ENCODE data around the gene TGFB1. TPM values are rescaled to one million over a fixed set of nuclear protein-coding genes. Genes with fewer than 3 reads are reported as not detected.

TGFB1 gene
- polyA plus RNA-seq, 1 donor = 23.9 TPM

- DNase-seq = no peak
Measured at GRCh38 chr19:41321204-41321599, 32.5 kb downstream of the TGFB1 start.

- no peak for DNase-seq
Measured at GRCh38 chr19:41320568-41320967, 33.2 kb downstream of the TGFB1 start.

DNA sequence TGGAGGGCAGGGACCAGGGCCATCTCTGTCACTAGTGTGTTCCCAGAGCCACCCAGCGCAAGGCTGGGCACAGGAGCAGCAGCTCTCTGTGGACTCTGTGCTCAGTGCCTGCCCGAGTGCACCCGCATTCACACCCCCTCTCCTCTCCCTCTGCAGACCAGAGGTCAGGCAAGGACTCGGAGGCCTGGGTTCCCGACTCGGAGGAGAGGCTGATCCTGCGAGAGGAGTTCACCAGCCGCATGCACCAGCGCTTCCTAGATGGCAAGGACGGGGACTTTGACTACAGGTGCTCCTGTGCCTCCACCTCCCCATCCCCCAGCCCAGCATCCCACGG is 33.6 kb downstream of the TGFB1 start:
- DNase-seq = no peak

- DNase-seq = no peak
Measured at GRCh38 chr19:41319500-41320184, 34.1 kb downstream of the TGFB1 start.

- no peak for DNase-seq
Measured at GRCh38 chr19:41318696-41319499, 34.8 kb downstream of the TGFB1 start.

GRCh38 chr19:41316306-41316920 is 37.3 kb downstream of the TGFB1 start:
- DNase-seq = no peak

DNA sequence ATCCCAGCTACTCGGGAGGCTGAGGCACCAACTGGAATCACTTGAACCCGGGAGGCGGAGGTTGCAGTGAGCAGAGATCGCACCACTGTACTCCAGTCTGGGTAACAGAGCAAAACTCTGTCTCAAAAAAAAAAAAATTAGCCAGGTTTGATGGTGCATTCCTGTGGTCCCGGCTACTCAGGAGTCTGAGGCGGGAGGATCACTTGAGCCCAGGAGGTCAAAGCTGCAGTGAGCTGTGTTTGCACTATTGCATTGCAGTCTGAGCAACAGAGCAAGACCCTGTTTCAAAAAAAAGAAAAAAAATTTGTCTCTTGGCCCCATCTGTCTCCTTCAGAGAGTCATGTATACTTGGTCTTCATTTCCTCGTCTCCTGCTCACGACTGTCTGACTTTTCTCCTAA is 42.1 kb downstream of the TGFB1 start:
- no peak for DNase-seq

- DNase-seq = no peak
Measured at GRCh38 chr19:41311072-41311471, 42.6 kb downstream of the TGFB1 start.

GRCh38 chr19:41310033-41310831 is 43.5 kb downstream of the TGFB1 start, which contains the start of gene CCDC97:
TSS of gene CCDC97 (plus strand) at chr19:41310172. CDS start at chr19:41310311, 139 bp downstream.
- DNase-seq = peak; percentile 94

DNA sequence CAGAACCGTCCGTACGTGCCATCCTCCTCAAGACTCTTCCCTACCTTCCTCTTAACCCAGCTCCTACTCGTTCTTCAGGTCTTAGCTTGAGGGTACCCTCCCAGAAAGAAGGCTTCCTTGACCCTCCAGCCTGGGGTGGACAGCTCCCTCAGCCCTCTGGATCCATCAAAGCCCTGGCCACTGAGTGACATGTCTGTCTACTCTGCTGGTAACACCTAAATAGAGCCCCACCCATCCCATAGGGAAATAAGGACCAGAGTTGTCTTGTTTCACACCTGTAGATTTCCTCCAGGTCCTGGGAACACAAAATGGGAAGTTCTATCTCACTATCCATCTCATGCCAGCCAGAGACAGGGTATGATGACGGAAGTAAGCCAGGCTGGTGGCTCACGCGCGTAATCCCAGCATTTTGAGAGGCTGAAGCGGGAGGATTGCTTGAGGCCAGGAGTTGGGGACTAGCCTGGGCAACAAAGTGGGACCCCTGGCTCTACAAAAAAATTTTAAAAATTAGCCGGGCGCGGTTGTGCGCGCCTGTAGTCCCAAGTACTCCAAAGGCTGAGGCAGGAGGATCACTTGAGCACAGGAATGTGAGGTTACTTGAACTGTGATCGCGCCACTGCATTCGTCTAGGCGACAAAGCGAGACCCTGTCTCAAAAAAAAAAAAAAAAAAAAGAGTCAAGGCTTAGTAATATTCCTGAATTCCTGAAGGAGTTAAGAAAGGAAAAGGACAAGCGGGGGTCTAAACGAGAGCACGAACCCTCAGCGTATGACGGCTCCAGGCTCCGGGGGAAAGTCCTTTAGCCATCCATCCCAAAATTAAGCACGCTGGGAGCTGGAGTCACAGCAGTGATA is 44.3 kb downstream of the TGFB1 start:
- DNase-seq = no peak

GRCh38 chr19:41308450-41309179 is 45.1 kb downstream of the TGFB1 start:
- peak; percentile 91 for DNase-seq

DNA sequence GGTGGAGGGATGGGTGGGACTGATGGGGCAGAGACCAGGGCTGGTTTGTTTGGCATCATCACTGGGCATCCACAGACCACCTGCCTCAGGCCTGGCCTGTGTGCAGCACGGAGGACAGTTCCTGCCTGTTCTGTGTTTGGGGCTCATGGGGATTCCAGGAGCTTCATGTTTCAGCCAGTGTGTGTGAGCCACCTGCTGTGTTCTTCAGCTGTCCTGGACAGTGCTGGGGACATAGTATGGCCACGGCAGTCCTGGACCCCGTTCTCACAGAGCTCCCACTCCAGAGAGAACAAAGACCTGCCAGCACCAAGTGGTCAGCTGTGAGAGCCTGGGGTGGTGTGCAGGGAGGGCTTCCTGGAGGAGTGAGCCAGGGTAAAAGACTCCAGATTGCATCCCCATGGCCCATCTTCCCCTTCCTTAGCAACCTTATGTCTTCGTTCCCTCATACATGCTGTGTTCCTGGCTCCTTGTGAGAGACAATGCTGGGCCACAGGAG is 45.7 kb downstream of the TGFB1 start:
- no peak for DNase-seq

DNA sequence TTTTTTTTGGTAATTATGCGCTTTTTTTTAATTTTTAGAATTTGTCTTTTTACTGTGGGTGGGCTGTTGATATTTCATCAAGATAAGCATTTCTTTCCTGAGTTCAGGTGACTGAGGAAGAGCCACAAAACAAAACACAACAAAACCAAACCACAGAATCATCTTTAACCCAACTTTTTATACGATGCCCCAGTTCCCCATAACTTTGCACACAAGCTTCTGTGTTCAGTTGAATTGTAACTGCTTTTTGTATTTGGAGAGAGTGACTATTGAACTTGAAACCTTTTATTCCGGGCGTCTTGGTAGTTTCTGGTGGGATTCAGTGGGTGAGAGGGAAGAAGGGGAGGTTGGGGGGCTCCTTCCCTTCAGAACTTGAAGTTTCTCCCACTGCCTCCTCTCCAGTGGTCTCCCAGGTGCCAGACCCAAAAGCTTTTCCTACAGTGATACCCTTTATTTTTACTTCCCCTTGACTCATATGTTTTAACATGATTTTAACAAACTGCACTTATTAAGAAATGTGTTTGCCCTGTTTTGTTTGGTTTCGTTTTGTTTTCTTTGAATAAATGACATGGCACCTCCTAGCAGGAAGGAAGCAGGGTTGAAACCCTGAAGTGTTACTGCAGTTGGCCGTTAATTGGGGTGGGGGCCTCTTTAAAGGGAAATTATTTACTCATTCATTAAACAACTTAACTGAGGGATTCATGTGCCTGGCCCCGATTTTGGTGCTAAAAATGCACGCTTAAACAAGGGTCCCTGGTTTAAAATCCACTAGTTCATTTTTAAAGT is 46.4 kb downstream of the TGFB1 start:
- DNase-seq = no peak

DNA sequence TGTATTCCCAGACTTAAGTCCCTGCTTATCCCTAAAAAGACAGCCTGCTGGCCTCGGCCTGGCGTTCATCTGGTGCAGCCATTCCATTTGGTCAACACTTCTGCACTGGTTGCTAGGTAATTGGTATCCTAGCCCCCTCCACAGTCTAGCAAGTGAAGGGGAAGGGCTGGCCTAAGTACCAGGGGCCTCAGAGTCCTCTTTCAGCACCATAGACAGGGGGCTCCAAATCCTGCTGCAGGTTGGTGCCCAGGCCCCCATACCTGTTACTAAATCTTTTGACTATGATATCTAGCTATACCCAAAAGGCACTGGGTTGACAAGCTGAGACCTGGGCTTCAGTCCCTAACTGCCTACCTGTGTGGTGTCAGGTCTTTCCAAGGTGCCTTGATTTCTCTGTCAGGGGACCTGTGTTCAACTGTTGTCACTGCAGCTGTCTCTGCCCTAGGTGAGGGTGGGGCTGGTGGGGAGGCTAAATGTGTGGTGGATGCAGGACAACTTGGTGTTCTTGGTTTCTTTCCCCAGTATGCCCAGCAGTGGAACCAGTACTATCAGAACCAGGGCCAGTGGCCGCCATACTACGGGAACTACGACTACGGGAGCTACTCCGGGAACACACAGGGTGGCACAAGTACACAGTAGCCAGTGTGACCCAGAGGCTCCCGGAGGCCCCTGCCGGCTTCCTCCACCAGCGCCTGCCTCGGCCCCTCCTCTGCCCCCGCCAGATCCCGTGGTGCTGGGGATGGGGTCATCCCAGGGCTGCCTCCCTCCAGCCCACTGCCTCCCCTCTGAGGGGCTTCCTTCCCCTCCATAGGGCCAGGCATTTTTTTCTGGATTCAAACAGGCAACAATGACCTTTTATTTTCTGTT is 47.6 kb downstream of the TGFB1 start:
- no peak for DNase-seq

- DNase-seq = no peak
Measured at GRCh38 chr19:41304706-41305483, 48.8 kb downstream of the TGFB1 start.

GRCh38 chr19:41303954-41304353 is 49.8 kb downstream of the TGFB1 start:
- DNase-seq = no peak

DNA sequence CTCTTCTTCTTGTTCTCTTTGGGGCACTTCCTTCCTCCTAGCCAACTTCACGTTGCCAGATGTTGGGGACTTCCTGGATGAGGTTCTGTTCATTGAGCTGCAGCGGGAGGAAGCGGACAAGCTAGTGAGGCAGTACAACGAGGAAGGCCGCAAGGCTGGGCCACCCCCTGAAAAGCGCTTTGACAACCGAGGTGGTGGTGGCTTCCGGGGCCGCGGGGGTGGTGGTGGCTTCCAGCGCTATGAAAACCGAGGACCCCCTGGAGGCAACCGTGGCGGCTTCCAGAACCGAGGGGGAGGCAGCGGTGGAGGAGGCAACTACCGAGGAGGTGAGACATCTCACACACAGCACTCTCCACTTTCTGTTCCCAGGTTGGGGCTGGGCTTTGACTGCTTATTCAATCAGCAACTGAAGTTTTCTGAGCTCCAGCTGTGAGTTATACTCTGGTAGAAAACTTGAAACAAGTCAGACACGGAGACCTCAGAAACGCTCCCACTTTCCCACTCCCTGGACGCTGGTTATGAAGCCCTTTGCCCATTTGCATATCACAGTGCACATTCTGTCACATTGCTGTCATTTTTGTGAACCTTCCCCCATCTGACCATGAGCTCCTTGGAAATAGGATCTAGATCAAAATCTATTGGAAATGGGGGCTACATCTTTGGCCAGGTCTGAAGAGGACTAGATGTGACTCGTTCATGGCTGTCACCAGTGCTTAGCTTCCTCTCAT is 50.9 kb downstream of the TGFB1 start:
- DNase-seq = no peak

- no peak for DNase-seq
Measured at GRCh38 chr19:41300555-41300954, 53.2 kb downstream of the TGFB1 start.
